Measurements from ENCODE around the gene MMS22L. TPM values are rescaled to one million over a fixed set of nuclear protein-coding genes. Genes with fewer than 3 reads are reported as not detected.

The MMS22L gene
- polyA plus RNA-seq, 2 of the 4 experiments (the other 2 are of a cell fraction), result 11.5 to 24.5 TPM

- POLR2A ChIA-PET, result no interaction called here
- ATAC-seq (no peak), DNase-seq (ENCODE audit: low read depth in 1 of 2, low spot score in 1 of 2) (no peak), FAIRE-seq (no peak)
- CTCF ChIA-PET, result no interaction called here
- no peak overlapping the region for H3K4me3 ChIP-seq
- H3K9me3 ChIP-seq, result no peaks in the 10 kb centered on the region
- H3K4me2 ChIP-seq, result no peak overlapping the region
- WGBS (ENCODE audit: missing lambda C conversion rate), result 7% methylated on average over 1 of the region's 1 CpG
- no peaks in the 10 kb centered on the region for H3K4me1 ChIP-seq
- no peak overlapping the region for H3K27ac ChIP-seq
- TF ChIP-seq HEYL (CRISPR knock-in tag; IDR thresholded peaks at IDR 0.05) (no peak), MAFK (IDR thresholded peaks at IDR 0.05; ENCODE audit: partially characterized antibody) (no peak), HOXB13 (CRISPR knock-in tag; IDR thresholded peaks at IDR 0.05; ENCODE audit: low read depth) (no peak), HES2 (IDR thresholded peaks at IDR 0.05) (no peak), CEBPB (IDR thresholded peaks at IDR 0.05) (no peak), TFCP2L1 (CRISPR knock-in tag; IDR thresholded peaks at IDR 0.05) (no peak), MAX (IDR thresholded peaks at IDR 0.05) (no peak), ZNF302 (CRISPR knock-in tag; IDR thresholded peaks at IDR 0.05) (no peak), TP53 (CRISPR knock-in tag; IDR thresholded peaks at IDR 0.05) (no peak), FOXS1 (CRISPR knock-in tag; IDR thresholded peaks at IDR 0.05) (no peak), HOXA7 (CRISPR knock-in tag; IDR thresholded peaks at IDR 0.05) (no peak), CHD4 (IDR thresholded peaks at IDR 0.05; ENCODE audit: borderline replicate concordance) (no peak), POLR2A (IDR thresholded peaks at IDR 0.05; ENCODE audit: low read length) (no peak), KDM5A (IDR thresholded peaks at IDR 0.05) (no peak), ATOH8 (CRISPR knock-in tag; IDR thresholded peaks at IDR 0.05; ENCODE audit: low read depth) (no peak), JUN (IDR thresholded peaks at IDR 0.05) (no peak), HOXB5 (CRISPR knock-in tag; IDR thresholded peaks at IDR 0.05) (no peak), CTCF (IDR thresholded peaks at IDR 0.05) (no peak)
Measured at GRCh38 chr6:97113170-97113569, 169.8 kb downstream of the MMS22L start.

- FAIRE-seq (no peak), ATAC-seq (no peak), DNase-seq (ENCODE audit: low read depth in 1 of 2, low spot score in 1 of 2) (no peak)
- Histone ChIP-seq H3K27ac (no peak overlapping the region), H3K4me1 (no peaks in the 10 kb centered on the region), H3K9me3 (no peaks in the 10 kb centered on the region), H3K4me3 (no peak overlapping the region), H3K4me2 (no peak overlapping the region)
- TF ChIP-seq MYC (IDR thresholded peaks at IDR 0.05; ENCODE audit: borderline replicate concordance, low read length), result no peak
- no peak for TF ChIP-seq MAFK (IDR thresholded peaks at IDR 0.05; ENCODE audit: partially characterized antibody)
- TF ChIP-seq SREBF2 (IDR thresholded peaks at IDR 0.05), result no peak
- TF ChIP-seq POLR2AphosphoS2 (conservative IDR thresholded peaks at IDR 0.05; ENCODE audit: low read length), result no peak
- TF ChIP-seq KDM5A (IDR thresholded peaks at IDR 0.05), result no peak
- TF ChIP-seq HEYL (CRISPR knock-in tag; IDR thresholded peaks at IDR 0.05), result no peak
- TF ChIP-seq NPAS2 (CRISPR knock-in tag; IDR thresholded peaks at IDR 0.05; ENCODE audit: borderline replicate concordance), result no peak
- TF ChIP-seq RCOR1 (IDR thresholded peaks at IDR 0.05; ENCODE audit: low read depth, low read length), result no peak
- no peak for TF ChIP-seq ZC3H11A (IDR thresholded peaks at IDR 0.05)
- no peak for TF ChIP-seq JUN (IDR thresholded peaks at IDR 0.05)
- no peak for TF ChIP-seq REST (IDR thresholded peaks at IDR 0.05)
- TF ChIP-seq ATOH8 (CRISPR knock-in tag; IDR thresholded peaks at IDR 0.05; ENCODE audit: low read depth), result no peak
- TF ChIP-seq HES2 (IDR thresholded peaks at IDR 0.05), result no peak
- no peak for TF ChIP-seq CBX8 (IDR thresholded peaks at IDR 0.05)
- ChIA-PET CTCF (no interaction called here), POLR2A (no interaction called here)
- WGBS (ENCODE audit: missing lambda C conversion rate), result 73% methylated on average over 5 of the region's 8 CpGs
Measured at GRCh38 chr6:97111243-97111642, 171.8 kb downstream of the MMS22L start.

Data from A549 (cell line).